Stimulated activated CD4-positive, alpha-beta T cell treated with anti-CD3 and anti-CD28 coated beads, Interleukin-15, amount 100 ng/mL, for 1 hour (primary cell): Measurements from ENCODE around the gene MAP3K5.
"Not testable (repeated sequence)": the region's sequence is repeated elsewhere in the genome, so short reads cannot be mapped to it uniquely, and the experiment has no call there.

Source experiments
- DNase-seq, 2 donors: peaks; one replicate each; pipeline ENCODE4 v3.0.0-alpha.2; 2020; ENCODE audit warnings: low read depth in 1 of 2, low spot score in 1 of 2

MAP3K5 gene

GRCh38 chr6:136793363-136793762 lies 1.1 kb upstream of the MAP3K5 start:
- DNase-seq = no peak

- no peak for DNase-seq
Measured at GRCh38 chr6:136792095-136792409, 225 bp downstream of the MAP3K5 start.

- DNase-seq = peak; percentile 23 to 27
Measured at GRCh38 chr6:136791296-136792094, 782 bp downstream of the MAP3K5 start.

- DNase-seq = no peak
Measured at GRCh38 chr6:136790411-136791295, 1.6 kb downstream of the MAP3K5 start.

GRCh38 chr6:136789440-136789839 lies 2.8 kb downstream of the MAP3K5 start:
- DNase-seq = not testable (repeated sequence)

- no peak for DNase-seq
Measured at GRCh38 chr6:136788069-136788902, 4.0 kb downstream of the MAP3K5 start.

GRCh38 chr6:136787726-136788068 lies 4.6 kb downstream of the MAP3K5 start:
- DNase-seq = no peak

GRCh38 chr6:136786658-136787057 lies 5.6 kb downstream of the MAP3K5 start:
- no peak for DNase-seq

GRCh38 chr6:136784910-136785746 lies 7.1 kb downstream of the MAP3K5 start:
- peak in 1 of 2 donors; percentile 24 for DNase-seq

GRCh38 chr6:136784271-136784664 lies 8.0 kb downstream of the MAP3K5 start:
- DNase-seq = no peak

- no peak for DNase-seq
Measured at GRCh38 chr6:136783495-136784270, 8.6 kb downstream of the MAP3K5 start.

GRCh38 chr6:136783021-136783420 lies 9.3 kb downstream of the MAP3K5 start:
- DNase-seq = no peak

GRCh38 chr6:136782021-136782770 lies 10.1 kb downstream of the MAP3K5 start:
- no peak for DNase-seq

GRCh38 chr6:136780972-136781371 lies 11.3 kb downstream of the MAP3K5 start:
- no peak for DNase-seq

GRCh38 chr6:136779682-136780081 lies 12.6 kb downstream of the MAP3K5 start:
- no peak for DNase-seq

- no peak for DNase-seq
Measured at GRCh38 chr6:136777651-136778050, 14.6 kb downstream of the MAP3K5 start.

GRCh38 chr6:136775548-136775947 lies 16.7 kb downstream of the MAP3K5 start:
- DNase-seq = no peak

GRCh38 chr6:136775081-136775480 lies 17.2 kb downstream of the MAP3K5 start:
- DNase-seq = no peak
